SK-N-SH (cell line): Measurements from ENCODE around the gene BSCL2. TPM values are rescaled to one million over a fixed set of nuclear protein-coding genes. Genes with fewer than 3 reads are reported as not detected.

ENCODE experiments used
- CTCF ChIA-PET: fragments of 300-600, 350-600 bp; formaldehyde crosslinking; extraction: SDS; loops from one replicate; lab custom pipeline; 2021; lab: Yijun Ruan, JAX
- POLR2A ChIA-PET: fragments of 350-600 bp; sonication (Branson Sonifier 250); formaldehyde crosslinking; extraction: SDS; loops from one replicate; lab custom pipeline; 2020; ENCODE audit warnings: antibody characterized with exemption, inconsistent platforms; lab: Yijun Ruan, JAX
- DNase-seq: peaks from one replicate; pipeline ENCODE4 v3.0.0; 2012
- H2AFZ ChIP-seq: fragments of 200-600 bp; sonication (generic); 2 replicates; pipeline ENCODE4 v1.8.1; 2016; ENCODE audit warnings: antibody characterized with exemption, mild to moderate bottlenecking, low read depth
- H3F3A ChIP-seq: fragments of 200-600 bp; sonication (generic); replicated peaks from 2 replicates; pipeline ENCODE3; 2016; ENCODE audit warnings: antibody characterized with exemption, mild to moderate bottlenecking; ENCODE audit not compliant: insufficient read depth
- H3K27ac ChIP-seq, 2 experiments: fragments of 200-500 bp in 1 of 2; fragments of 200-600 bp in 1 of 2; sonication (Bioruptor generic) in 1 of 2; sonication (generic), shearing (Covaris generic) in 1 of 2; 2 replicates each; pipeline versions ENCODE4 v1.5.1 to v1.6.1; 2014 to 2016; ENCODE audit warnings: low read depth in 2 of 2, inconsistent platforms in 1 of 2, low read length in 1 of 2, mild to moderate bottlenecking in 1 of 2, mixed read lengths in 1 of 2
- H3K27me3 ChIP-seq: fragments of 200-600 bp; sonication (generic), shearing (Covaris generic); 2 replicates; pipeline ENCODE4 v1.6.1; 2016; ENCODE audit warnings: mixed run types; ENCODE audit not compliant: insufficient read depth
- H3K36me3 ChIP-seq, 2 experiments: fragments of 200-500 bp in 1 of 2; fragments of 200-600 bp in 1 of 2; sonication (Bioruptor generic) in 1 of 2; sonication (generic) in 1 of 2; replicated peaks in 1 of 2; 2 replicates each; pipeline versions ENCODE3 to v1.5.1; 2014 to 2016; ENCODE audit warnings: low read length in 1 of 2, mild to moderate bottlenecking in 1 of 2; ENCODE audit not compliant: insufficient read depth in 2 of 2, control insufficient read depth in 1 of 2
- H3K4me1 ChIP-seq, 2 experiments: fragments of 200-500 bp in 1 of 2; fragments of 200-600 bp in 1 of 2; sonication (Bioruptor generic) in 1 of 2; sonication (generic), shearing (Covaris generic) in 1 of 2; 2 replicates each; pipeline versions ENCODE4 v1.5.1 to v1.6.1; 2014 to 2016; ENCODE audit warnings: low read depth in 1 of 2, low read length in 1 of 2, mixed run types in 1 of 2; ENCODE audit not compliant: insufficient read depth in 2 of 2, control insufficient read depth in 1 of 2
- H3K4me2 ChIP-seq: fragments of 200-600 bp; sonication (generic), shearing (Covaris generic); 2 replicates; pipeline ENCODE4 v1.6.1; 2017; ENCODE audit warnings: mixed run types
- H3K4me3 ChIP-seq, 2 experiments: fragments of 200-500 bp in 1 of 2; fragments of 200-600 bp in 1 of 2; sonication (Bioruptor generic) in 1 of 2; sonication (generic), shearing (Covaris generic) in 1 of 2; 2 replicates each; pipeline versions ENCODE4 v1.5.1 to v1.8.1; 2014 to 2016; ENCODE audit warnings: low read depth in 2 of 2, inconsistent platforms in 1 of 2, low read length in 1 of 2, mild to moderate bottlenecking in 1 of 2, mixed read lengths in 1 of 2, moderate library complexity in 1 of 2
- H3K79me2 ChIP-seq: fragments of 200-600 bp; sonication (generic); 2 replicates; pipeline ENCODE4 v1.8.1; 2017; ENCODE audit warnings: mild to moderate bottlenecking; ENCODE audit not compliant: insufficient read depth
- H3K9ac ChIP-seq: fragments of 200-600 bp; sonication (generic); 2 replicates; pipeline ENCODE4 v1.6.1; 2017; ENCODE audit warnings: mixed run types
- H3K9me2 ChIP-seq: fragments of 200-600 bp; sonication (generic); 2 replicates; pipeline ENCODE4 v1.6.1; 2017; ENCODE audit warnings: mixed run types
- H3K9me3 ChIP-seq: fragments of 200-600 bp; sonication (generic); 2 replicates; pipeline ENCODE4 v1.6.1; 2017; ENCODE audit warnings: mixed run types, mild to moderate bottlenecking, moderate library complexity
- H4K20me1 ChIP-seq: fragments of 200-600 bp; sonication (generic); 2 replicates; pipeline ENCODE4 v1.6.1; 2017; ENCODE audit warnings: mild to moderate bottlenecking, mixed run types; ENCODE audit not compliant: insufficient read depth
- CHD2 ChIP-seq: fragments of 150-350 bp; IDR thresholded peaks from 2 replicates; pipeline ENCODE4 v1.6.1; 2018; ENCODE audit warnings: low read length; ENCODE audit not compliant: partially characterized antibody
- ELF1 ChIP-seq: IDR thresholded peaks from 2 replicates; pipeline ENCODE4 v1.4.0; 2012
- EP300 ChIP-seq, 2 experiments: IDR thresholded peaks; 2 replicates each; pipeline versions ENCODE4 v1.4.0 to v1.6.1; 2012; ENCODE audit warnings: borderline replicate concordance in 1 of 2, low read depth in 1 of 2, low read length in 1 of 2
- EZH2phosphoT487 ChIP-seq: fragments of 200-600 bp; sonication (generic); IDR thresholded peaks from 2 replicates; pipeline ENCODE4 v1.6.1; 2017; ENCODE audit warnings: low read depth, mixed run types, mild to moderate bottlenecking, antibody characterized with exemption, moderate library complexity, borderline replicate concordance
- FOSL2 ChIP-seq: IDR thresholded peaks from 2 replicates; pipeline ENCODE4 v1.4.0; 2012; ENCODE audit warnings: low read depth, mild to moderate bottlenecking, moderate library complexity, borderline replicate concordance
- FOXJ3 ChIP-seq: sonication (generic); formaldehyde crosslinking; IDR thresholded peaks from 2 replicates; pipeline ENCODE4 v1.5.1; 2020; ENCODE audit warnings: mild to moderate bottlenecking, missing genetic modification reagents
- FOXM1 ChIP-seq: IDR thresholded peaks from 2 replicates; pipeline ENCODE4 v1.4.0; 2012; ENCODE audit warnings: low read depth, mild to moderate bottlenecking
- GABPA ChIP-seq: IDR thresholded peaks from 2 replicates; pipeline ENCODE4 v1.4.0; 2012; ENCODE audit warnings: low read depth, mild to moderate bottlenecking
- GATA2 ChIP-seq: sonication (generic); formaldehyde crosslinking; IDR thresholded peaks from 2 replicates; pipeline ENCODE4 v1.5.0; 2020; ENCODE audit warnings: mild to moderate bottlenecking, missing genetic modification reagents
- JUND ChIP-seq: IDR thresholded peaks from 2 replicates; pipeline ENCODE4 v1.4.0; 2012
- MEF2A ChIP-seq: IDR thresholded peaks from 2 replicates; pipeline ENCODE4 v1.4.0; 2012; ENCODE audit warnings: low read depth, borderline replicate concordance
- NFIC ChIP-seq: IDR thresholded peaks from 2 replicates; pipeline ENCODE4 v1.4.0; 2012; ENCODE audit warnings: borderline replicate concordance
- NRF1 ChIP-seq: IDR thresholded peaks from 2 replicates; pipeline ENCODE4 v1.6.1; 2012; ENCODE audit warnings: low read depth, mild to moderate bottlenecking, low read length
- RAD21 ChIP-seq: IDR thresholded peaks from 2 replicates; pipeline ENCODE4 v1.6.1; 2012; ENCODE audit warnings: mild to moderate bottlenecking, low read length
- RCOR1 ChIP-seq: fragments of 150-350 bp; IDR thresholded peaks from 2 replicates; pipeline ENCODE4 v1.6.1; 2017; ENCODE audit warnings: antibody characterized with exemption, low read length
- RFX5 ChIP-seq: IDR thresholded peaks from 2 replicates; pipeline ENCODE4 v1.6.1; 2012; ENCODE audit warnings: mild to moderate bottlenecking, improper control_type of control experiment, low read length
- RXRA ChIP-seq: IDR thresholded peaks from 2 replicates; pipeline ENCODE4 v1.4.0; 2012; ENCODE audit warnings: low read depth, mild to moderate bottlenecking, borderline replicate concordance
- SIN3A ChIP-seq: IDR thresholded peaks from 2 replicates; pipeline ENCODE4 v1.6.1; 2012; ENCODE audit warnings: low read depth, mild to moderate bottlenecking, low read length, moderate library complexity, borderline replicate concordance
- TCF12 ChIP-seq: IDR thresholded peaks from 2 replicates; pipeline ENCODE4 v1.4.0; 2012
- TEAD4 ChIP-seq: IDR thresholded peaks from 2 replicates; pipeline ENCODE4 v1.4.0; 2012; ENCODE audit warnings: mild to moderate bottlenecking, borderline replicate concordance; ENCODE audit not compliant: insufficient read depth
- YY1 ChIP-seq: IDR thresholded peaks from 2 replicates; pipeline ENCODE4 v1.4.0; 2012; ENCODE audit warnings: low read depth, mild to moderate bottlenecking
- WGBS: methylation state at CpG from one replicate; pipeline ENCODE4 v1.1.6; 2017; ENCODE audit warnings: low lambda C conversion rate; 5-methylcytosine and 5-hydroxymethylcytosine counted together
- polyA plus RNA-seq, 3 experiments: library from polyadenylated mRNA; depleted of rRNA; stranded (reverse); fragments of >200 nt; gene quantifications; 2 replicates each; pipeline ENCODE4 v1.2.3, GENCODE V29; 2012
- TF ChIP-seq, protein P1 (sequence below): IDR thresholded peaks from 2 replicates; pipeline ENCODE4 v1.4.0; 2012; ENCODE audit warnings: low read depth, borderline replicate concordance
- TF ChIP-seq, protein P2 (sequence below): IDR thresholded peaks from 2 replicates; pipeline ENCODE4; 2012
- TF ChIP-seq, protein P3 (sequence below): IDR thresholded peaks from 2 replicates; pipeline ENCODE4 v1.4.0; 2012; ENCODE audit warnings: low read depth, borderline replicate concordance
- TF ChIP-seq, protein P4 (sequence below): IDR thresholded peaks from 2 replicates; pipeline ENCODE4 v1.4.0; 2012; ENCODE audit warnings: low read depth
- TF ChIP-seq, protein P5 (sequence below): fragments of 200-600 bp; sonication (generic); IDR thresholded peaks from 2 replicates; pipeline ENCODE4 v1.6.1; 2017; ENCODE audit warnings: antibody characterized with exemption, mild to moderate bottlenecking, moderate library complexity

BSCL2 gene
- polyA plus RNA-seq, 1 of the 3 experiments (the other 2 are of a cell fraction), result 81.5 TPM

DNA sequence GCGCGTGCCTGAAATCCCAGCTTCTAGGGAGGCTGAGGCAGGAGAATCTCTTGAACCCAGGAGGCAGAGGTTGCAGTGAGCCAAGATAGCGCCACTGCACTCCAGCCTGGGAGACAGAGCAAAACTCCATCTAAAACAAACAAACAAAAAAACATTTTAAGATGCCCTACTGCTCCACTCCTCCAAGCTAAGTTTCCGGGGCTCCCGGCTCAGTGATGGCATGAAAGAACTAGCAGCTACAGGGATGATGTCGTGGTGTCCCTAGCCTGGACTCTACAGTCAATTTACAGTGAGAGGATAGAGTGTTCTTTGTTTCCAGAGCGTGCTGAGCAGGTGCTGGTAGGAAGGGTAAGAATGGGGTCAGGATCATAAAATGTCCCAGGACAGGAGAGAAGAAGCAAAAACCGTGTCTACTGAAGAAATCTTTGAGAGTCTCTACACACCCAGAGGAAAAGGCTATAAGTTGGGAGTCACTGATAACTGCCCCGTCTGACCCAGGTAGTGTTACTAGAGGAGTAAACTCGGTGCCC, 47.9 kb upstream of the BSCL2 start (continued):
- TF ChIP-seq YY1, result no peak
- no peak for TF ChIP-seq TCF12
- TF ChIP-seq MEF2A, result no peak

DNA sequence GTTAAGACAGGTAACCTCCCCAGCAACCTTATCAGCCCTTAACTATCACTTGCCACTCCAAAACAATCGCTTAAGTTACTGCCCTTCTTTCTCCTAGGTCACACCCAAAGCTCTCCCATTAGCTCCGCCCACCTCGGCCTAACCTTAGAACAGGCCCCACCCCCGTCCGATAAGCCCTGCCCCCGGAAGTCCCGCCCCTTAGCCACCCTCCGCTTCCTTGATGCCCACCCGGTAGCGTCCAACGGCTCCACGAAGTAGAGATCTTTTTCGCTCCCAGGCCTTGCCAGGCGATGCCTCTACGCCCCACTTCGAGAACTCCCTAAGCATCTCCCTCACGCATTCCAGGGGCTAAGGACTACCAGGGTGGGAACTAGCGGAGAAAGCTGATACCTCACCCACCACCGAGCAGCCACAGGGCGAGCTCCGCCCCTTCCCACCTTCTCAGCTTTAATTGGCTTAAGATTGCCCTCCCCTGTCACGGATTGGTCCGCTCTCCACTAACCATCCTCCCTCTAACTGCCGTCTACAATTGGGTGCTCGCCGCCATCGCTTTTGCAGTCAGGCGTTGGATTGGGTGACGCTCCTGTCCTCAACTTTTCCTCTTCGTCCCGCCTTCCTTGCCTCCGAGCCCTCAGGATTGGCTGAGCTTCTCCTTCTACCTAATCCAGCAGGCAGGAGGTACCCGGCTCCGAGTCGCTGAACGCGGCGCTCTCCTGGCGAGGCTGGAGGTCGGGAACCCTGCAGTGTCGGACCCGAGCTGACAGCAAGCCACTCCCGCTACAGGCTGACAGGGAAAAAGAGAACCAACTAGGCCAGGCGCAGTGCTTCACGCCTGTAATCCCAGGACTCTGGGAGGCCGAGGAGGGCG, 46.7 kb upstream of the BSCL2 start, which contains the start of gene ZBTB3:
Gene ZBTB3, minus strand, starts transcription at position 425 of the 868 bp plus-strand sequence. CDS start 496 bp downstream, outside the sequence.
- no peaks in the 10 kb centered on the region for H3K9me2 ChIP-seq
- H3K79me2 ChIP-seq, result peaks cover 33% of the 10 kb centered on the region; the same call in 1 of the 2 replicates
- peaks cover 21% of the 10 kb centered on the region for H3F3A ChIP-seq
- peak within 1 kb of the TSS; percentile 87 for H3K4me2 ChIP-seq
- H3K27ac ChIP-seq, result peak within 1 kb of the TSS; percentile 85 to 95
- peak within 1 kb of the TSS; percentile 94 for H2AFZ ChIP-seq
- peaks cover 6 to 11% of the 10 kb centered on the region in 2 experiments; a peak in 3 of 4 replicates for H3K4me1 ChIP-seq
- peak; percentile 90 for DNase-seq
- CTCF ChIA-PET, result interaction anchor here (0.7 to 3.3 kb wide), 8 partner anchors 10 to 329 kb away, joined by 3 to 18 read pairs (median 4); partner anchors contain the start of gene TAF6L
- H3K27me3 ChIP-seq, result no peaks in the 10 kb centered on the region
- H3K9me3 ChIP-seq, result no peaks in the 10 kb centered on the region
- WGBS, result under 1% methylated on average over 42 of the region's 47 CpGs
- peak within 1 kb of the TSS; percentile 66 to 69 for H3K4me3 ChIP-seq
- H4K20me1 ChIP-seq, result no peaks in the 10 kb centered on the region
- H3K9ac ChIP-seq, result peak within 1 kb of the TSS; percentile 83
- POLR2A ChIA-PET, result interaction anchor here (0.7 to 2.3 kb wide), 23 partner anchors 8 to 180 kb away, joined by 3 to 33 read pairs (median 8); partner anchors contain the start of genes BSCL2, C11orf98, CSKMT and EEF1G
- H3K36me3 ChIP-seq, result peaks cover 0 to 3% of the 10 kb centered on the region in 2 experiments
- peak; percentile 80 for TF ChIP-seq ELF1
- TF ChIP-seq MEF2A, result no peak
- TF ChIP-seq JUND, result no peak
- TF ChIP-seq GATA2 (CRISPR knock-in tag), result no peak
- no peak for TF ChIP-seq SIN3A
- TF ChIP-seq, protein P1, sequence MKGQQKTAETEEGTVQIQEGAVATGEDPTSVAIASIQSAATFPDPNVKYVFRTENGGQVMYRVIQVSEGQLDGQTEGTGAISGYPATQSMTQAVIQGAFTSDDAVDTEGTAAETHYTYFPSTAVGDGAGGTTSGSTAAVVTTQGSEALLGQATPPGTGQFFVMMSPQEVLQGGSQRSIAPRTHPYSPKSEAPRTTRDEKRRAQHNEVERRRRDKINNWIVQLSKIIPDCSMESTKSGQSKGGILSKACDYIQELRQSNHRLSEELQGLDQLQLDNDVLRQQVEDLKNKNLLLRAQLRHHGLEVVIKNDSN, result no peak
- TF ChIP-seq TEAD4, result no peak
- TF ChIP-seq FOXM1, result no peak
- TF ChIP-seq, protein P2, sequence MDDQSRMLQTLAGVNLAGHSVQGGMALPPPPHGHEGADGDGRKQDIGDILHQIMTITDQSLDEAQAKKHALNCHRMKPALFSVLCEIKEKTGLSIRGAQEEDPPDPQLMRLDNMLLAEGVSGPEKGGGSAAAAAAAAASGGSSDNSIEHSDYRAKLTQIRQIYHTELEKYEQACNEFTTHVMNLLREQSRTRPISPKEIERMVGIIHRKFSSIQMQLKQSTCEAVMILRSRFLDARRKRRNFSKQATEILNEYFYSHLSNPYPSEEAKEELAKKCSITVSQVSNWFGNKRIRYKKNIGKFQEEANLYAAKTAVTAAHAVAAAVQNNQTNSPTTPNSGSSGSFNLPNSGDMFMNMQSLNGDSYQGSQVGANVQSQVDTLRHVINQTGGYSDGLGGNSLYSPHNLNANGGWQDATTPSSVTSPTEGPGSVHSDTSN, result peak; percentile 97
- TF ChIP-seq, protein P3, sequence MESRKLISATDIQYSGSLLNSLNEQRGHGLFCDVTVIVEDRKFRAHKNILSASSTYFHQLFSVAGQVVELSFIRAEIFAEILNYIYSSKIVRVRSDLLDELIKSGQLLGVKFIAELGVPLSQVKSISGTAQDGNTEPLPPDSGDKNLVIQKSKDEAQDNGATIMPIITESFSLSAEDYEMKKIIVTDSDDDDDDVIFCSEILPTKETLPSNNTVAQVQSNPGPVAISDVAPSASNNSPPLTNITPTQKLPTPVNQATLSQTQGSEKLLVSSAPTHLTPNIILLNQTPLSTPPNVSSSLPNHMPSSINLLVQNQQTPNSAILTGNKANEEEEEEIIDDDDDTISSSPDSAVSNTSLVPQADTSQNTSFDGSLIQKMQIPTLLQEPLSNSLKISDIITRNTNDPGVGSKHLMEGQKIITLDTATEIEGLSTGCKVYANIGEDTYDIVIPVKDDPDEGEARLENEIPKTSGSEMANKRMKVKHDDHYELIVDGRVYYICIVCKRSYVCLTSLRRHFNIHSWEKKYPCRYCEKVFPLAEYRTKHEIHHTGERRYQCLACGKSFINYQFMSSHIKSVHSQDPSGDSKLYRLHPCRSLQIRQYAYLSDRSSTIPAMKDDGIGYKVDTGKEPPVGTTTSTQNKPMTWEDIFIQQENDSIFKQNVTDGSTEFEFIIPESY, result no peak
- TF ChIP-seq FOXJ3 (CRISPR knock-in tag), result no peak
- TF ChIP-seq GABPA, result peak; percentile 89
- TF ChIP-seq EP300 (IDR thresholded peaks at IDR 0.05; ENCODE audit: borderline replicate concordance in 1 of 2, low read depth in 1 of 2, low read length in 1 of 2), result no peak
- no peak for TF ChIP-seq TCF12
- no peak for TF ChIP-seq RFX5
- TF ChIP-seq CHD2, result peak; percentile 92
- TF ChIP-seq RAD21, result no peak
- no peak for TF ChIP-seq EZH2phosphoT487
- no peak for TF ChIP-seq NRF1
- TF ChIP-seq FOSL2, result no peak
- TF ChIP-seq NFIC, result no peak
- peak; percentile 68; the same call in 1 of the 2 replicates for TF ChIP-seq YY1
- TF ChIP-seq RXRA, result no peak
- TF ChIP-seq, protein P4, sequence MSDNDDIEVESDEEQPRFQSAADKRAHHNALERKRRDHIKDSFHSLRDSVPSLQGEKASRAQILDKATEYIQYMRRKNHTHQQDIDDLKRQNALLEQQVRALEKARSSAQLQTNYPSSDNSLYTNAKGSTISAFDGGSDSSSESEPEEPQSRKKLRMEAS, result peak; percentile 65; the same call in 1 of the 2 replicates
- TF ChIP-seq RCOR1, result no peak
- TF ChIP-seq, protein P5, sequence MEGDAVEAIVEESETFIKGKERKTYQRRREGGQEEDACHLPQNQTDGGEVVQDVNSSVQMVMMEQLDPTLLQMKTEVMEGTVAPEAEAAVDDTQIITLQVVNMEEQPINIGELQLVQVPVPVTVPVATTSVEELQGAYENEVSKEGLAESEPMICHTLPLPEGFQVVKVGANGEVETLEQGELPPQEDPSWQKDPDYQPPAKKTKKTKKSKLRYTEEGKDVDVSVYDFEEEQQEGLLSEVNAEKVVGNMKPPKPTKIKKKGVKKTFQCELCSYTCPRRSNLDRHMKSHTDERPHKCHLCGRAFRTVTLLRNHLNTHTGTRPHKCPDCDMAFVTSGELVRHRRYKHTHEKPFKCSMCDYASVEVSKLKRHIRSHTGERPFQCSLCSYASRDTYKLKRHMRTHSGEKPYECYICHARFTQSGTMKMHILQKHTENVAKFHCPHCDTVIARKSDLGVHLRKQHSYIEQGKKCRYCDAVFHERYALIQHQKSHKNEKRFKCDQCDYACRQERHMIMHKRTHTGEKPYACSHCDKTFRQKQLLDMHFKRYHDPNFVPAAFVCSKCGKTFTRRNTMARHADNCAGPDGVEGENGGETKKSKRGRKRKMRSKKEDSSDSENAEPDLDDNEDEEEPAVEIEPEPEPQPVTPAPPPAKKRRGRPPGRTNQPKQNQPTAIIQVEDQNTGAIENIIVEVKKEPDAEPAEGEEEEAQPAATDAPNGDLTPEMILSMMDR, result no peak
